Effector CD4-positive, alpha-beta T cell (primary cell): Measurements from ENCODE around the gene ABCA6.

Experiments used
- DNase-seq: peaks from one replicate; pipeline ENCODE4 v3.0.0-alpha.2; 2020

Gene ABCA6

GRCh38 chr17:69046121-69046807 is 95.4 kb downstream of the ABCA6 start:
- DNase-seq: no peak

- DNase-seq: no peak
Observed at GRCh38 chr17:69045646-69046045, 96.0 kb downstream of the ABCA6 start.

GRCh38 chr17:69044371-69044770 is 97.3 kb downstream of the ABCA6 start:
- DNase-seq: no peak

- no peak for DNase-seq
Observed at GRCh38 chr17:69043098-69043734, 98.5 kb downstream of the ABCA6 start.

GRCh38 chr17:69042308-69042707 is 99.4 kb downstream of the ABCA6 start:
- DNase-seq: no peak

GRCh38 chr17:69031839-69032238 is 109.9 kb downstream of the ABCA6 start:
- DNase-seq: no peak

GRCh38 chr17:69030169-69030568 is 111.5 kb downstream of the ABCA6 start:
- DNase-seq: no peak
